GM04504 (cell line): ENCODE results near the gene FAM168B.
"Not testable (repeated sequence)": the region's sequence is repeated elsewhere in the genome, so short reads cannot be mapped to it uniquely, and the experiment has no call there.

Experiments
- DNase-seq: peaks from one replicate; pipeline ENCODE4 v3.0.0-alpha.2; 2012; ENCODE audit warnings: low read depth

FAM168B gene

DNA sequence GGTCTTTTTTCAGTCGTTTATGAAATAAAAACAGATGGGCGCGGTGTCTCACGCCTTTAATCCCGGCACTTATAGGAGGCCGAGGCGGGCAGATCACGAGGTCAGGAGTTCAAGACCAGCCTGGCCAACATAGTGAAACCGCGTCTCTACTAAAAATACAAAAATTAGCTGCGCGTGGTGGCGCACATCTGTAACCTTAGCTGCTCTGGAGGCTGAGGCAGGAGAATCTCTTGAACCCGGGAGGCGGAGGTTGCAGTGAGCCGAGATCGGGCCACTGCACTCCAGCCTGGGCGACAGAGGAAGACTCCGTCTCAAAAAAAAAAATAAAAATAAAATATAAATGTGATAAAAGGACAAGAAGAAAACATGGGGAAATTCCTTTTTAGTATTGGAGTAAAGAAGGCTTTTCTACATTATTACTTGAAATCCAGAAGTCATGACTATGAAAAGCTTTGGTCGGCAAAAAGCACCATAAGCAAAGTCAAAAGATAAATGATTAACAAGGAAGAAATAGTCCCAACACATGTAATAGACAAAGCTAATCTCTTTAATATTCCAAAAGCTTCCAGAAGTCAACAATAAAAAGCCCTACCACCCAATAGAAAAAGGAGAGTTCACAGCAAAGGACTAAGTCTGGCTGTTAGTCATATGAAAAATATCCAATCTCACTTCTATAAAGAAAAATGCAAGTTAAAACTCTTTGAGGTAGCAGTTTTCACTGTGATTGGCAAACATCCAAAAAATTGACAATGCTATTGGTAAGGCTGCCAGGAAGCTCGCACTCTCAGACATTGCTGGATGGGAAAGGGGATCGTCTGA is 1.4 kb upstream of the FAM168B start:
- no peak for DNase-seq

DNA sequence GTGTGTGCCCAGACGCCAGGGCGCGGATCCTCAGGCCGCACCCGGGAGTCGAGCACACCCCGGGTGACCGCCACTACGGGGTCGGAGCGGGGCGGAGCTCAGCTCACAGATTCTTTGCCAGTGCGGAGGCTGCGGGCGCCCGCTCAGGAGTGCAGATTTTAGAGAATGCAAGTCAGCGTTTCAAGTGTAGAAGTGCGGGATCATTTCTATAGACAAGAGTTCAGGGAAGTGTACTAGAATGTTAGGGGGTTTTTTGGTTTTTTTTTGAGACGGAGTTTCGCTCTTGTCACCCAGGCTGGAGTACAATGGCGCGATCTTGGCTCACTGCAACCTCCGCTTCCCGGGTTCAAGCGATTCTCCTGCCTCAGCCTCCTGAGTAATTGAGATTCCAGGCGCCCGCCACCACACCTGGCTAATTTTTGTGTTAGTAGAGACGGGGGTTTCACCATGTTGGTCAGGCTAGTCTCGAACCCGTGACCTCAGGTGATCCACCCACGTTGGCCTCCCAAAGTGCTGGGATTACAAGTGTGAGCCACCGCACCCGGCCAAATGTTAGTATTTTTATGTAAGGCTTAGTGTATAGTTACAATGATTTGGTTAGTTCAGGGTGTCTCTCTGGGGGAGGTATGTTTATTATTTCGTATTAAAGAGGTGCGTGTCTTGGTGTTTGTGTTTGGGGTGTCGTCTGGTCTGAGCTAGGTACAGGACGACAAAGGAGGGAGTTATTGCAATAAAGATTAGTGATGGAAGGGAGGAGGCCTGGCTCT is 619 bp upstream of the FAM168B start:
- no peak for DNase-seq

DNA sequence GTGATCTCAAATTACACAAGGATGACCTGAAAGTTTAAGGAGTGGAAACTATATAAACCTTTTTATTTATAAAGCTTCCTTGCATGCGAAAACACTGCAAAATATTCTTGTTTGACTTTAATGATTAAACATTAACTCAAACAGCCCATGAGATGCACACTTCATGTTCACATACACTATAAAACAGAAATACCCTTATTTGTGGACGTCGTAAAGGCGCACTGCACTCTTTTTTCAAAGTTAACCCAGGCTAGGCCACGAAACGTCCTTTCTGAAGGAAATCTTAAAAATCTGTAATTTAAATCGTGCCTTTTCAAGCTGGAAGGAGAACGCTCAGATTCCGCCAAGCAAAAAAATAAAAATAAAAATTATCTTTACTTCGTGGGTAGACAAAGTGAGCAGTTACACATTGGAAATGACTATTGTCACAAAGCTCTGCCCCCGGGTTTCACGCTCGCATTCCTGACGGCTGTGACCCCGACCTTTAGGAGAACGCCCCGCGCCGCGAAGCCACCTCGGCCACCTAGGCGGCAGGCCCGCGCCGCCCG is 728 bp downstream of the FAM168B start:
- no peak for DNase-seq

GRCh38 chr2:131085646-131086045 is 7.6 kb downstream of the FAM168B start:
- no peak for DNase-seq

- no peak for DNase-seq
These were observed 12.1 kb downstream of the FAM168B start for GRCh38 chr2:131081190-131081589.

DNA sequence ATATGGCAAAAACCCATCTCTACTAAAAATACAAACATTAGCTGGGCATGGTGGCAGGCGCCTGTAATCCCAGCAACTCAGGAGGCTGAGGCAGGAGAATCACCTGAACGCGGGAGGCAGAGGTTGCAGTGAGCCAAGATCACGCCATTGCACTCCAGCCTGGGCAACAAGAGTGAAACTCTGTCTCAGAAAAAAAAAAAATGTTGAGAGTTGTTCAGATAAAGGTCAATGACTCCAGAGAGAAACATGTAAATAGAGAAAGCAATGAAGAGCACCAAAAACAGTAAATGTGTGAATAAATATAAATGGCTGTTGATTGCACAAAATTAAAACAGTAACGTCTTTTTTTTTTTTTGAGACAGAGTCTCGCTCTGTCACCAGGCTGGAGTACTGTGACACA is 13.3 kb downstream of the FAM168B start:
- not testable (repeated sequence) for DNase-seq

GRCh38 chr2:131077966-131078365 is 15.3 kb downstream of the FAM168B start:
- DNase-seq, result no peak

- no peak for DNase-seq
These were observed 15.9 kb downstream of the FAM168B start for GRCh38 chr2:131077182-131077846.

- DNase-seq, result no peak
These were observed 16.6 kb downstream of the FAM168B start for GRCh38 chr2:131076707-131077106.

DNA sequence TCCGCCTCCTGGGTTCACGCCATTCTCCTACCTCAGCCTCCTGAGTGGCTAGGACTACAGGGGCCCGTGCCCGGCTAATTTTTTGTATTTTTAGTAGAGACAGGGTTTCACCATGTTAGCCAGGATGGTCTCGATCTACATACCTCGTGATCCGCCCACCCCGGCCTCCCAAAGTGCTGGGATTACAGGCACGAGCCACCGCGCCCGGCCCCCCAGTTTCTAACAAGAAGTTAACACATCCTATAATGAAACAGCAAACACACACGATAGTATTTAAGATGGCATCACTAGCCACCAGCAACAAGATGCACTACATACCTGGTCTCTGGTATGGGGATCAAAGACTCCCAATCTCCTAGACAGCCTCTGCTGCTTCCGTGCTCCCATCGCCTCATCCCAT is 17.7 kb downstream of the FAM168B start:
- not testable (repeated sequence) for DNase-seq

- DNase-seq, result not testable (repeated sequence)
These were observed 25.1 kb downstream of the FAM168B start for GRCh38 chr2:131068172-131068571.

- no peak for DNase-seq
These were observed 25.7 kb downstream of the FAM168B start for GRCh38 chr2:131067465-131068125.

DNA sequence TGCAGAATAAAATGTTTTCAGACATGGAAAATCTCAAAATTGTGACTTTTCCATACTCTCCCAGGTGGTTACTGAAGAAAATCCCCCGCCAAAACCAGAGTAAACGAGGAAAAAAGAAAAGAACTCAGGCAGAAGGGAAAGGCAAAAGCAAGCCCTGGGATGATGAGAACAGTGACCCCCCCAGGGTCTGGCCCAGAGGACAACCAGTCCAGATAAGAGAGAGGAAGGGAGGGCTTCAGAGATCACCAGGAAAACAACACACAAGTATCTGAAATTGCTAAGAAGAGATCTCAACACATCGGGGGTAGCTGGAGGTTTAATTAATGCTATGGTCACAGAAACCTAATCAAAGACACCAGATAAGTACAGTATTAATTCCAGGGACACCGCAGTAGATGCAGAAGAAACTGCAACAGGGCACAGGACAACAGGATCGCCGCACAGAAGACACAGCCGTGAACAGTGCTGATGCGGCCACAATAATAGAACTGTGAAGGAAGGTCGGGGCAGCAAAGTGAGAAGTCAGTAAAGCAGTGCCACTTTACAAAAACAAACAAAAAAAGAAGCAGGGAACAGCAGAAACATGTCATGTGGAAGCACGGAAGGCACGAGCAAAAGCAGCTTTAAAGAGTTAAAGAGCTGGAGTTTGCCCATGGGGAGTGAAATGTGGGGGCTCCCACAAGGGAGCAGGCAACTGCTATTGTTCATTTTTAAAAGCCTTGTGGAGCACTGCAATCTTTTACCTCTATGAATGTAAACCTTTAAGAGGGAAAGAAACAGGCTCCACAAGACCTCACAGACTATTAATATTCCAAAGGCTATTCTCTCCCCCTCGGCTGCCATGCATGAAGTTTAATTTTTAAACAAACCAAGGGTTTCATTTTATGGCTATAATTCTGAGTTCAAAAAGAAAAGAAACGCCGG is 28.4 kb downstream of the FAM168B start:
- DNase-seq, result no peak

- no peak for DNase-seq
These were observed 29.6 kb downstream of the FAM168B start for GRCh38 chr2:131063501-131064283.

DNA sequence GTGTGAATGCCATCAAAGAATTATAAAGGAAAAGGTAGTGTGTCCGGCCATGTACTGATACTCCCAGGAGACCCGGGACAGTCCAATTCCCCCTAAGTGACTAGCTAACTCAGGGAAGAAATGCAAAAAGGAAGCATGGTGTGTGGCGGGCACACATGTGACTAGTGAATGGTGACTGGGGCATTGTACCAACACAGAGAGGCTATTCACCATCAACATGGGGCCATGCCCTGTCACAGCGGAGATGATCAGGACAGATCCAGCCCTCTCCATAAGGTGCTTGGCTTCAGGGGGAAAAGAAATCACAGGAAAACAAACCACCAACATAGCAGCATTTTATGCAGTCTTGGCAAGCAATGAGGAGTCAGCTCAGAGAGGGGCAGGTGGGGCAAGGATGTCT is 34.3 kb downstream of the FAM168B start:
- no peak for DNase-seq

DNA sequence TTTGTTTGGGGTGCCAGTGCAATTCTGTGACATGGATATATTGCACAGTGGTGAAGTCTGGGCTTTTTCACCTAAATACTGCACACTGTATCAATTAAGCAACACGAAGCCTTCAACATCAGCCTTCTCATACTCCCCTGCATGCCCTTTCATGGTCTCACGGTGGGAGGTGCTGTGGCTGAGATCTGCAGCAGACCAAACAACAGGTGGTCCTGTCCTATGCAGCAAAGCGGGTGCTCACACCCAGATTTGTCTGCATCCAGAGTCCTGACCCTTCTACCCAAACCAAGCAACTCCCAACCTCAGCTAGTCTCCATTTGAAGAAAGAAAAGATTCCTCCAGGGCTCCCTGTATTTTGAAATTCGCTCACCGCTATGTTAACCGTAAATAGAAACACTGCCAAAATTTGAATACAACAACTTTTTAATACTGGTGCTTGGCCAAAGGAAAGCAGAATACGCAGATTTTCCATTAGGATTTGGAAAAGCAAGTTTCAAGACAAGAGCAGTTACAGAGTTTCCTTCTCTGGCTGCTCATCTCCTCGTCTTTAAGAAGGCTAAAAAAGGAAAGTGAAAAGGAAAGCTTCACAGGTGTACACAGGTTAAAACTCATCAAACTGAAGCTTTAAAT is 34.9 kb downstream of the FAM168B start:
- DNase-seq, result no peak

DNA sequence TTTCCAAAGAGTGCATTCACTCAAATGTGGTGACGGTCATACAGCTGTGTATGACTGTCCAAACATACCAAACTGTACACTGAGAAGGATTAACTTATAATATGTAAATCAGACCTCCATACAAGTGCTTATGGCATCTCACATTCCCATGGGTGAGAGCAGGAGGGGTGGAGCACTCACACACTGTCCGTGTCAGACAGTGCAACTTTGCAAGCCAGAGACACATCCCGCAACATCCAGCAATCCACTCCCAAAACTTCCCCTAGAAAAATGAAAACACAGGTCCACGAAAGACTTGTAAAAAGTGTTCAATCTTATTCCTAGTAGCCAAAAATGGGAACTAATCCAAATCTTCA is 36.4 kb downstream of the FAM168B start:
- no peak for DNase-seq

DNA sequence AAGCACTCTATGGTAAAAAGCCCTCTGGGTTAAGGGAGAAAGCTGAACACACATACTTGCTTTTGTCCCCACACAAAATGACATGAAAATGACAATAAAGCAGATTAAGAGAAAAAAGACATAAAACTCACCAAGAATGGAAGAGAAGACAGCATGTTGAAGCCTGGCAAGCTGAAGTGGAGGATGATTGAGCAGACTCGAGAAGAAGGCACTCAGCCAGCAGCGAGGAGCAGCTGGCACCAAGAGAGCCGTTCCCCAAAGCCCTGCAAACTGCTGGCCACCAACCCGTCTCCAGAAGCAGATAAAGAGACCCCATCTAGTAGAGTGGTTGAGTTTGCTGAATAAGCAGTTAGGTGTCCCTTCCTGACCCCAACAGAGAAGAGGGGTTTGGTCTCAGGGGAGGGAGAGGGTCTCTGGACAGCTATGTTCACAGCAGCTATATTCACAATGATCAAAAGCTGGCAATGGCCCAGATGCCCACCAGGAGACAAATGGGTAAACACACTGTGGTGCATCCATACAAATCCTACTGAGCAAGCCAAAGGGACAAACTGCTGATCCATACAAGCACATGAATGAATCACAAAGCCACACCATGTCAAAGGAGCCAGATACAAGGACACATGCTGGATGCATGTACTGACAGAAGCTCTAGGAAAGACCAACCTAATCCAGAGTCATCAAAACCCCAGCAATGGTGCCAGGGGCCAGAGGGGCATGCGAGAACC is 36.9 kb downstream of the FAM168B start:
- DNase-seq, result no peak
